GM21529 (cell line): ENCODE measurements around the gene LYRM2.

Experiments
- ATAC-seq: cut with Tn5 transposase; IDR thresholded peaks from one replicate; pipeline ENCODE4 v1.9.1; 2021; ENCODE audit not compliant: unreplicated experiment

LYRM2 gene

DNA sequence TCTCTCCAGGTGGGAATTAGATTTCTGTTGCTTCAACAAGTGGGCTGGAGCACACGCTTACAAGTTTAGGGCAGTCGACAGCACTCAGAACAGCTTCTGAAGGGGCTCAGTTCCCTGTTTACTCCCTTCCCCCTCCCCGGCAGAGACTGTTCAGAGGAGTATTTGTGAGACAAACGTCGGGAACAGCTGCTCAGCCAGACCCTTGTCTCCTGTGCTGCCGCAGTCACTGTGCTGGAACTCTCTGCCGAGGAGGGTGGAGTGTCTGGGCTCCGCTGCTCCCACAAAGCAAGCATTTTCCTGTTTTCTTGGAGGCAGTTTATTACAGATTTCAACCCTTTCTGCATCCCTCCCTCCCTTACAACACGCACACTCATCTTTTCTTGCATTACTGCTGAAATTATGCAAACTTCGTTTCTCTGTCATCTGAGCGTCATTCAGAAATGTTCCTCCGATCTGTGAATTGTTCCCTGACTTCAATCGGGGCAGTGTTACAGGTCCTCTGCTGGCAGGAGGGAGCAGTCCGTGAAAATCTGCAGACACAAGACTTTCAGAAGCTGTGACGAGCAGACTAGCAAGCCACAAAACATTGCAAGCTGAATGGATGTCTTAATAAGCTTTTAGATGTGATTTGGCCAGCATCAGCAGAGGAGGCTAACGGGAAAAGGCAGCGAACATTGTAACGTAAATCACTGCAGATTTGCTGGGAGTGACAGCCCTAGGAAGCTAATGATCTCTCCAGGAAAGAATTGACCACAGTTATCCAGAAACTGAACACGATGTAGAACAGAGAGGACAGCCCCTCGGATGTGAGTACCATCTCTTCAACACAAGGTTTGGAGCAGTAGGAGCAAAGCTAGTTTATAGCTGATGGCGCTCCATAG lies 76.2 kb downstream of the LYRM2 start:
- ATAC-seq = no peak

DNA sequence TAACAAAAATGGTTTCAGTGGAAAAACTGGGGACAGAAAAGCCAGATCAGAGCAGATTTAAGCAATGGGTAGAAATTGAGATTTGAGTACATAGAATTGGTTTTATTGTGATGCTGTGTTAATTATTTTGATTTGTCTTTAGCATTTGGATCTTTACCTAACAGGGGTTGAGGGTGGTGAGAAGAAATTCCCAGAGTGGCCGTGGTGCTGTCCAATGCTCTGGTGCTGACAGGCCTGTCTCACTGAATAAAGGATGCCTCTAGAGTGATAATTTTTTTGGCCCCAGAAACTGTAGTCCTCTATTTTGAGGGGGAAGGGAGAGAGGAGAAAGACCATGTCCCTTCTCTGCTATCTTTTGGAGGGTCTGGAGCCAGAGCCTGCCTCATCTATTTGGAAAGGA lies 79.1 kb downstream of the LYRM2 start:
- no peak for ATAC-seq

DNA sequence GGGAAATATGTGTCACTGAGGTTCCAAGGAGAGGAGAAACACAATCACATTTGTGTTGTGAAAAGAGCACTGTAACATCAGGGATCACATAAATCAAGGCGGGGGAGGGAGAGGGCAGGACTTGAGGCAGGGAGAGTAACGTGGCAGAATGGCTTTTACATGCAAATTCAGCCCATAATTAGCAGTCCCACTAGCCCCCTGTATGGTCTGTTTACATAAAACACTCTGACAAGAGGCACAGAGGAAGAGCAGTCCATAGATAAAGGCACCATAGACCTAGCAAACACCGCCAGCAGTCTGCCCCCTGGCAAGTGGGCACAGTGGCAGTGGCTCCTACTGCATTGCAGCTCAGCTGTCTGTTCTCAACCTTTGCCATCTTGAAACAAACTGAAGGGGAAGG lies 82.7 kb downstream of the LYRM2 start:
- no peak for ATAC-seq

DNA sequence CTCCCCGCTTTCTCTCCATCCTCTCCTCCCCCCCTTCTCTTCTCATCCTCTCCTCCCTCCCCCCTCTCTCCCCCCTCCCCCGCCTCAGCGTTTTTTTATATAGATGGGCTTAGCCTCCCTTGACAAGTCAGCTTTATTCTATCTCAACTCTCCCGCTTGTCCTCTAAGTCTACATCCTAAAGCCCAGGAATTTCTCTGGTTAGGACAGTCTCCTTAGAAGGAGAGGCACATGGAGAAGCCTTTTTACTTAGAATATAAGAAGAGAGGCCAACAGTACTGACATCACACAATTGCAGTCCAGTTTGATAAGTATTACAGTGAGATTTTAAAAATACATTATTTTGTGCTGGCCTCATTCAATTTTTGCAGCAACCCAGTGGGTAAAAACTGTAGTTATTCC lies 83.5 kb downstream of the LYRM2 start:
- ATAC-seq = no peak

DNA sequence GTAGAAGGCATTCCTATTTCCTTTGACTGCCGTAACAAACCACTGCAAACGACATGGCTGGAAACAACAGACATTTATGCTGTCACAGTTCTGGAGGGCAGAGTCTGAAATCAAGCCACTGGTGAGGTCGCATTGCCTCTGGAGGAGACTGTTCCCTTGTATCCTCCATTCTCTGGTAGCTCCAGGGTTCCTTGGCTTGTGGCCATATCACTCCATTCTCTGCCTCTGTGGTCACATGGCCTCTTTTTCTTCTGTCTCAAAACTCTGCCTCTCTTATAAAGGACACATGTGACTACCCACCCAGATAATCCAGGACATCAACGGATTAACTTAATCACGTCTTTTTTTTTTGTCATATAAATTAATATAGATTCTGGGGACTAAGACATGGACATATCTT lies 84.4 kb downstream of the LYRM2 start:
- no peak for ATAC-seq

DNA sequence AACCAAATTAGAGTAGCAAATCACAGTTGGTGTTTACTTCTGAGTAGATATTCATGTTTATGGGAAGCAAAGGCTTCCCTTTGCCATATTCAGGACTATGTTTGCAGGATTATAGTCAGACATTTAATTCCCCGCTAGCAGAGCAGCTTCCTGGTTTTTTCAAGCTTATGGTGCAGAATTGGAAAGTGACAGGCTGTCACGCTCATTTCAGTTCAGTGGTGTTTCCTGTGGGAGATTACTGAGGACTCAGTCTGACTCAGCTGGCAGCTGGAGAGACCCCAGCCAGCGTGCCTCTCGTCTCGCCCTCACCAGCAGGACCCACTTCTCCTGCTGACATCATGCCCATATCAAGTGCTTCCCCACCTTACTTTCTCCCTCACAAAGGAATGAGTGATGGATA lies 85.1 kb downstream of the LYRM2 start:
- no peak for ATAC-seq

DNA sequence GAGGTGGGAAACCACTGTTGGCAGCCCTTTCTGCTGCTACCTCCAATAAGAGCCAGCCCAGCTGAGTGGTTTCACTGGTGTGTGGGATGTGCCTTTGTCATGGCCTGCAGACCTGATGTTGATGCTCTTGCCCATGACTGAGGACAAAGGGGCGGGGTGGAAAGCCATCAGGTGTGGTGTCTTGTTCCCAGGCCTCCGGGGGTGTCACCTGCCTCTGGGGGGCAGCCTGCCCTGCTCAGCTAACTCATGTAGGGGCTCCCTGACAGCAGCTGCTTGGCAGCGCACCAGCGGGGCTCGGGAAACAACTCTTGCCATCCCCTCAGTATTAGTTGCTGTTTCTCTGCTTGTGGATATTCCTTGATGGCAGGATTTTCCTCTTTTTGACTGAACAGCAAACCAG lies 91.3 kb downstream of the LYRM2 start:
- no peak for ATAC-seq

DNA sequence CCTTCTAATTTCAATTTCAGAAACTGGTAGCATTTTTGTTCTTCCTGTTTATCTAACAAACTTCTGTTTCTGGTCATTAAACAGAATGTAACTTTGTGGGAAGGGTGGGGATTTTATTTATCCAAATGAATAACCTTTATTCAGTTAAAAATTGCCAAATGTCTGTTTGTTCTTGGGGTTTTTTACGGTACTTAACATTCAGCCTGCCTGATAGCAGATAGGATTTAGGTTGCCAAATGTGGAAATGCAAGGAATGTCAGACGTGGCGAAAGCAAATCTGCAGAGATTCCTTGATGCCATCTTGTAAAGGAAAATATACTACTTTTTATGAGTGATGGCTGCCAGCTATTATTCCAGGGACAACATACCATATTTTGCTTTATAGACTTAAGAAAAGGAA lies 95.7 kb downstream of the LYRM2 start:
- ATAC-seq = no peak

DNA sequence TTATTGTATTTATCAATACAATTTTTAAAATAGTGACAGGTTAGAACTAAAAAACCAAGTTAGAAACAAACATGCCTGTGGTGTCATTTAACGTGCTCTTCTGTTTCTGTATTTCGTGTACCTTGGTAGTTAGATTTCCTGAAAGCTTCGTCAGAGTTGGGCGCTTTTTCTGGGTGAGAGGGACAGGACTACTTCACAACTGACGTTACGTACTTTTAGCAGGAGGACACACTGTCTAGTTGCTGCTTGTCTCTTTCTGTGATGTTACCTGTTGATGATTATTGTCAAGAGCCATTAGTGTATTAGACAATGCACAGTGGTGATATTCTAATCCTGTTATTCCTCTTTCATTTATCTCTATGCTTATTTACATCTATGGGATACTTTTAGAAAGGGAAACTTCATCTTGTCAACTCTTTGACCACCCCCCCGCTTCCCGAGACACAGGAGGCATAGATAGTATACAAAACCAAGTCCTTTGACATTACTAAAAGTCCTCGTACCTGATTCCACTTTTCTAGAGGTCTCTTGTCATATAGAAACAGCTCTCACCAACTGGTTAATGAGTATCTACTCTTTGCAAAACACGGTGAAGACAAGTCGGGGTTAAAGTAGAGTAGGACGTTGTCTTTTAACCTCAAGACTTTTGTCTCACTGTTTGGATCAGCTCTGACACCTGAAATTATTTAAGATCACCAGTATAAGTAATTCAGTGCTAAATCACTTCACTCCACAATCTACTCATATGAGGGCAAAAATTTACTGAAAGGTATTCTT lies 96.3 kb downstream of the LYRM2 start:
- no peak for ATAC-seq

DNA sequence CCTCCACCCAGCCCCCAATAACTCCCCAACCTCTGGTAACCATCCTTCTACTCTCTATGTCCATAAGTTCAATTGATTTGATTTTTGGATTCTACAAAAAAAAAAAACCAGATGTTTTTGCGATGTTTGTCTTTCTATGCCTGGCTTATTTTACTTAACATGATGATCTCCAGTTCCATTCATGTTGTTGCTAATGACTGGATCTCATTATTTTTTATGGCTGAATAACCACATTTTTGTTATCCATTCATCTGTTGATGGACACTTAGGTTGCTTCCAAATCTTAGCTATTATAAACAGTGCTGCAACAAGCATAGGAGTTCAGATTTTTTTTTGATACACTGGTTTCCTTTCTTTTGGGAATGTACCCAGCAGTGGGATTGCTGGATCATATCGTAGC lies 98.8 kb downstream of the LYRM2 start:
- ATAC-seq = no peak

DNA sequence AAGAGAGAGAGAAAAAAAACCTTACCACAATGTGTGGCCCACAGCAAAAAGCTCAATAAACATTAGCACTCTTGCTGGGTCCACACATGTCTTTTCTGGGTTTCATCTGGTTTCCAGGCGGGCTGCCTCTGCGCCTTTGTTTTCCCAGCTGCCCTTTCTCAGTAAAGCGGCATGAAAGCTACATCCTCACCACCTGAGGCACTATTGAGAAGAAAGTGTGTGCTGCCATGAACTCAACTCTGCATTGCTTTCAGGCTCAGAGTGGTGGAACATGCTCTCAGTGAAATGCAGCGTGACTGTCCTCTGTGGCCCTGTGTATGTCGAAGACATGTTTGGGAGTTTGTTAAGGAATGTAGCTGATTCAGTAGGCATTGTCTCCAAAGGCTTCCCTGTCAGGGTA lies 102.3 kb downstream of the LYRM2 start:
- no peak for ATAC-seq

DNA sequence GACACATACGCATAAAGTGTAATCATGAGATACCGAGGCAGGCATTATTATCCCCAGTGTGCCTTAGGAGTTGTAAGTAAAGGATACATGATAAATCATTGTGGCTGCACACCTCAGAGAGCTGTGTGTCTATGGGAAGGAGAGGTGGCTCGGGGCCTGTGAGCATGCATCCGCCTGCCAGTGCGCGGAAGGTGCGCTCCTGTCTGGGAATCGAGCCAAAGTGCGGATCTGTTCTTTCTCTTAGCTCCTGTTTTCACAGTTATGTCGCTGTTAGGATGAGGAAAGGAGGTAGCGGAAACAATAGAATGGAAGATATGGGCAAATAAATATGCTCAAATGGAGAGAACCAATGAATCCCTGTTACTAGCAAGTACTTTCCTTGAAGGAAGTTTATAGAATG lies 107.6 kb downstream of the LYRM2 start:
- ATAC-seq = no peak

DNA sequence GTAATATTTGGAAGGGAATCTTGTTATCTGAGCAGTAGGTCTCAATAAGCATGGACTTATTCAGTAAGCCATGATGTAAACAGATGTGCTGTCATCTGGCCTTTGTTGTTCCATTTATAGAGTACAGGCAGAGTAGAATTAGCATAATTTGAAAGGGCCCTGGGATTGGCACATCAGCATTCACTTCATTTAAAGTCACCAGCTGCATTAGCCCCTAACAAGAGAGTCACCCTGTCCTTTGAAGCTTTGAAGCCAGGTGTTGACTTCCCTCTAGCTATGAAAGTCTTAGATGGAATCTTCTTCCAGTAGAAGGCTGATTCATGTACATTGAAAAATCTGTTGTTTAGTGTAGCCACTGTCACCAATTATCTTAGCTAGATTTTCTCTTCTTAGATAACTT lies 109.7 kb downstream of the LYRM2 start:
- no peak for ATAC-seq

DNA sequence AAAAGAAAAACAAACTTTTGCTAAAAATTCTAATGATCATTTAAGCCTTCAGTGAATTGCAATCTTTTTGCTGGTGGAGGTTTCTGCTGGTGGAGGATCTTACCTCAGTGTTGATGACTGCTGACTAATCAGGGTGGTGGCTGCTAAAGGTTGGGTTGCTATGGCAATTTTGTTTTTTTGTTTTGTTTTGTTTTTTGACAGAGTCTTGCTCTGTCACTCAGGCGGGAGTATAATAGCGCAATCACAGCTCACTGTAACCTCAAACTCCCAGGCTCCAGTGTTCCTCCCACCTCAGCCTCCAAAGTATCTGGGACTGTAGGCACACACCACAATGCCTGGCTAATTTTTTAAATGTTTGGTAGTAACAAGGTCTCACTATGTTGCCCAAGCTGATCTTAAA lies 110.9 kb downstream of the LYRM2 start:
- ATAC-seq = no peak

DNA sequence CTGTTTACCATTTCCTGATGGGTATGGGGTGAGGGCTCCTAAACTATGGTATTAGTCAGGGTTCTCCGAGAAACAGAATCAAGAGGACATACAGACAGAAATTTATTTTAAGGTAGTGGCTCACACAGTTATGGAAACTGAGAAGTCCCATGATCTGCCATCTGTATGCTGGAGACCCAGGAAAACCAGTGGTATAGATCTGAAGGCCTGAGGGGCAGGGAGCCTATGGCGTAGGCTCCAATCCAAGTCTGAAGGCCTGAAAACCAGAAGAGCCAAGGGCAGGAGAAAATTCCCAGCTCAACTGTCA lies 112.0 kb downstream of the LYRM2 start:
- no peak for ATAC-seq

DNA sequence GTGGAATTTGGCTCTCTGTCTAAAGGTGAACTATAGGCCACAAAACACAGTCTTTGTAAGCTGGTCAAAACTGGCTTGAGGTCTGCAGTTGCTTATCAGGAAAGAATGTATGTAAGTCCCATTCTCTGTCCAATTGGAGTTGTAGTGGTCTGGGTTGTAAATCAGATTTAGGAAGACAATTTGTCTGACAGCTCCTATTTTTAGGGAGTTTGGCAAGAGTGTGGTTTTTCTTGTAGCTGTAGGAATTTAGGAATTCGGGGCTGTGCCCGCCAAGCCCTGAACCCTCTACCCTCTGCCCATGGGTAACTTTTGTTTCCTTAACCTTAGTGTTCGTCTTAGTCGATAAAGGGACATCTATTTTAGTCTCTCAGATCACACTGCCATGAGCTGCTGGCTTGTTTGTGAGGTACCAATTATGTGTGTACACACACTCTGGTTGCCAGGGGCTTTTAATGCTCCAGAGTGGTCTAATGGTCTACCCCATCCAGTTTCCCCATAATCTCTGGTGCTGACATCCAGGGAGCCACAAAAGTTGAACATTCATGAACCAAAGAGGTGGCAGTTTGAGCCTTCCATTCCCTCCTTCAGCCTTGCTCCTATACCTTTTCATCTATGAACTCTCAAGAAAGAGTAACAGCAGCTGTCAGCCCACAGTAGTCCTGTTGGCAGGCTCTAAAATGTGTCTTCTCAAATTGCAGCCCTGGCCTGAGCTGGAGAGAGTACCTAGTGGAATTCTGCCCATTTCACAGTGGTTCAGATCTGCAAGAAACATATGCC lies 112.6 kb downstream of the LYRM2 start:
- no peak for ATAC-seq

DNA sequence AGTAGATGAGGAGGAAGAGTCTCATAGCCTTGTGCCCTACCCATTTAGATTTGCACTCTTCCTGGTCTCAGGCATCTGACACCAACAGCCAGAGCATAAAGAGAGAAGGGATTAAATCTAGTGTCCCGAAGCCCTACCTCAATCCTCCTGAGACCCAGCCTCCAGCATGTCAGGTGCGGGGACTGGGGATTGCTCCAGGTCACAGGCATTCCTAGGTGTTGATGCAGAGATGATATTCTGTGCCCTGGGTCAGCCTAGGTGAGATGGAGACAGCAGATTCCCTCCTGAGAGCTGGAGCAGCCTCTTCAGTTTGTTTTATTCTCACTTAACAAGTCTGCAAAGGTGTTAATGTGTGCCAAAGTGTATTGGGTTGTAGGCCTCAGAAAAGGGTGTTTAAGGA lies 115.8 kb downstream of the LYRM2 start:
- no peak for ATAC-seq

DNA sequence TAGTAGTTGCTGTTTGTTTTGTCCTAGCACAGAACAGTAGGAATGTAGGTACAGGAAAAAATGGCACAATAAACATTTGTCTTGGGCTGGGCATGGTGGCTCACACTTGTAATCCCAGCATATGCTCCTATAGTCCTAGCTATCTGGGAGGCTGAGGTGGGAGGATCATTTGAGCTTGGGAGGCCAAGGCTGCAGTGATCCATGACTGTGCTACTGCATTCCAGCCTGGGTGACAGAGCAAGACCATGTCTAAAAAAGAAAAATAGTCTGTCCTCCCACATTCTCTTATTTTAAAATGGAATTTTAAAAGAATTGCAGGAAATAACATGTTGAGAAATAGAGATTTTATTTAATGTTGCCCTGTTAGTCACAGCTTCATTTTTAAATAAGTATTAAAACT lies 117.8 kb downstream of the LYRM2 start:
- no peak for ATAC-seq

DNA sequence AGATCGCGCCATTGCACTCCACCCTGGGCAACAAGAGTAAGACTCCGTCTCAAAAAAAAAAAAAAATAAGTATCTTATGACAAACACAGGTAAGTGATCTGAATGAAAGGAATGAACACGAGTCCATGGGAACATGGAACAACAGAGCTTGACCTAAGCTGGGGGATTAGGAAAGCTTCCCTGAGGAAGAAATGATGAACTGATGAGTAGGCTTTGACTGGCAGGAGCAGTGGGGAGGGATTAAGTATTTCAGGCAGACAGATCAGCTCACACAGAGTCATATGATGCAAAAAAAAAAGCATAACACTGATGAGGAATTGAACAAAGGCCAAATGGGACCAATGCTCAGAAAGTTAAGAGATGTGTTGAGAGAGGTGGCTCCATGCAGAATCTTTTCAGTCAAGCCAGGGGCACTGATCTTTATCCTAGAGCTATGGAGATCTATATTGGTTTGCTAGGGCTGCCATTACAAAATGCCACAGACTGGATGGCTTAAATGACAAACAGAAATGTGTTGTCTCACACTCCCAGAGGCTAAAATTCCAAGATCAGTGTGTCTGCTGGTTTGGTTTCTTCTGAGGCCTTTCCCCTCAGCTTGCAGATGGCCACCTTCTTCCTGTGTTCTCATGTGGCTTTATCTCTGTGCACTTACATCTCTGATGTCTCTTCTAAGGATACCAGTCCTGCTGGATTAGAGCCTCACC lies 120.0 kb downstream of the LYRM2 start:
- ATAC-seq = no peak
